HepG2 (cell line): ENCODE results near the gene BCL2L1. TPM values are rescaled to one million over a fixed set of nuclear protein-coding genes. Genes with fewer than 3 reads are reported as not detected.
A peak's percentile ranks its signal among the peaks of the same experiment; 100 is the strongest.

Experiments used
- CBX5 ChIP-seq: sonication (generic); formaldehyde crosslinking; IDR thresholded peaks from 2 replicates; pipeline ENCODE4 v1.4.0; 2020; ENCODE audit warnings: missing genetic modification reagents, borderline replicate concordance
- GATA4 ChIP-seq: sonication (generic); IDR thresholded peaks from 2 replicates; pipeline ENCODE4 v1.6.1; 2016; ENCODE audit warnings: antibody characterized with exemption, low read depth, borderline replicate concordance
- GLI4 ChIP-seq: sonication (generic); formaldehyde crosslinking; IDR thresholded peaks from 2 replicates; pipeline ENCODE4 v1.5.1; 2020; ENCODE audit warnings: missing genetic modification reagents, mild to moderate bottlenecking, moderate library complexity, borderline replicate concordance
- KLF16 ChIP-seq, 2 experiments: sonication (generic) in 1 of 2; formaldehyde crosslinking in 1 of 2; IDR thresholded peaks; 2 replicates each; pipeline versions ENCODE4 v1.6.1 to v1.8.0; 2016 to 2023; ENCODE audit warnings: missing genetic modification reagents in 2 of 2, missing compliant biosample characterization in 1 of 2
- MTF1 ChIP-seq: sonication (generic); formaldehyde crosslinking; IDR thresholded peaks from 2 replicates; pipeline ENCODE4 v1.5.0; 2020; ENCODE audit warnings: missing genetic modification reagents
- MTF2 ChIP-seq: sonication (generic); formaldehyde crosslinking; IDR thresholded peaks from 2 replicates; pipeline ENCODE4 v1.5.0; 2020; ENCODE audit warnings: missing genetic modification reagents, borderline replicate concordance
- SMAD9 ChIP-seq: sonication (generic); formaldehyde crosslinking; IDR thresholded peaks from 2 replicates; pipeline ENCODE4 v1.5.1; 2020; ENCODE audit warnings: mild to moderate bottlenecking, missing genetic modification reagents
- THAP7 ChIP-seq: sonication (generic); formaldehyde crosslinking; IDR thresholded peaks from 2 replicates; pipeline ENCODE4 v1.8.1; 2023; ENCODE audit warnings: mild to moderate bottlenecking, missing genetic modification reagents
- TOE1 ChIP-seq: sonication (generic); formaldehyde crosslinking; IDR thresholded peaks from 2 replicates; pipeline ENCODE4 v1.4.0; 2020; ENCODE audit warnings: mild to moderate bottlenecking, missing genetic modification reagents
- ZMYM2 ChIP-seq: sonication (generic); formaldehyde crosslinking; IDR thresholded peaks from 2 replicates; pipeline ENCODE4 v1.8.0; 2022; ENCODE audit warnings: mild to moderate bottlenecking, missing genetic modification reagents
- ZNF160 ChIP-seq: sonication (generic); formaldehyde crosslinking; IDR thresholded peaks from 2 replicates; pipeline ENCODE4 v1.8.0; 2022; ENCODE audit warnings: mild to moderate bottlenecking, inconsistent platforms, missing genetic modification reagents
- ZNF225 ChIP-seq: sonication (generic); formaldehyde crosslinking; IDR thresholded peaks from 2 replicates; pipeline ENCODE4 v1.4.0; 2020; ENCODE audit warnings: mild to moderate bottlenecking, missing genetic modification reagents
- ZNF274 ChIP-seq: sonication (generic); formaldehyde crosslinking; IDR thresholded peaks from 2 replicates; pipeline ENCODE4 v1.5.1; 2020; ENCODE audit warnings: mild to moderate bottlenecking, missing genetic modification reagents
- ZNF30 ChIP-seq: sonication (generic); formaldehyde crosslinking; IDR thresholded peaks from 2 replicates; pipeline ENCODE4 v1.5.0; 2020; ENCODE audit warnings: mild to moderate bottlenecking, missing genetic modification reagents
- ZNF343 ChIP-seq: sonication (generic); formaldehyde crosslinking; IDR thresholded peaks from 2 replicates; pipeline ENCODE4 v1.4.0; 2020; ENCODE audit warnings: mild to moderate bottlenecking, missing genetic modification reagents
- ZNF556 ChIP-seq: sonication (generic); formaldehyde crosslinking; IDR thresholded peaks from 2 replicates; pipeline ENCODE4 v1.4.0; 2020; ENCODE audit warnings: mild to moderate bottlenecking, missing genetic modification reagents, borderline replicate concordance
- ZNF749 ChIP-seq: sonication (generic); formaldehyde crosslinking; IDR thresholded peaks from 2 replicates; pipeline ENCODE4 v1.8.0; 2022; ENCODE audit warnings: mild to moderate bottlenecking, missing genetic modification reagents, moderate library complexity, borderline replicate concordance
- polyA plus RNA-seq, 8 experiments: library from polyadenylated mRNA; depleted of rRNA in 3 of 8; stranded (reverse) in 7 of 8; unstranded in 1 of 8; fragments of >200 nt; fragmentation: Illumina TruSeq in 4 of 8; extraction: Trizol in 4 of 8; gene quantifications; 2 replicates each; pipeline versions ENCODE4 v1.2.1 to v1.2.3, GENCODE V29; 2011 to 2016; ENCODE audit warnings: low read depth in 4 of 8, missing spikeins in 1 of 8, mixed read lengths in 1 of 8; ENCODE audit not compliant: insufficient read depth in 1 of 8
- total RNA-seq, 5 experiments: library from RNA; depleted of rRNA; stranded (reverse); fragments of >200 nt; fragmentation: Illumina TruSeq; extraction: Trizol; gene quantifications; 2 replicates each; pipeline ENCODE4 v1.2.3, GENCODE V29; 2016; ENCODE audit warnings: low read depth in 1 of 5
- TF ChIP-seq, protein P1 (sequence below): sonication (generic); formaldehyde crosslinking; IDR thresholded peaks from 2 replicates; pipeline ENCODE4 v1.4.0; 2020; ENCODE audit warnings: missing genetic modification reagents
- TF ChIP-seq, protein P2 (sequence below): sonication (generic); formaldehyde crosslinking; conservative IDR thresholded peaks from 2 replicates; pipeline ENCODE4 v1.4.0; 2020; ENCODE audit warnings: missing genetic modification reagents
- TF ChIP-seq, protein P3 (sequence below): sonication (generic); formaldehyde crosslinking; IDR thresholded peaks from 2 replicates; pipeline ENCODE4 v1.4.0; 2020; ENCODE audit warnings: mild to moderate bottlenecking, missing genetic modification reagents, borderline replicate concordance

Gene BCL2L1
- total and polyA plus RNA-seq, 2 of the 13 experiments (the other 11 are each of a cell fraction or from before 2014, with no cell fraction given), result 164 to 258 TPM

DNA sequence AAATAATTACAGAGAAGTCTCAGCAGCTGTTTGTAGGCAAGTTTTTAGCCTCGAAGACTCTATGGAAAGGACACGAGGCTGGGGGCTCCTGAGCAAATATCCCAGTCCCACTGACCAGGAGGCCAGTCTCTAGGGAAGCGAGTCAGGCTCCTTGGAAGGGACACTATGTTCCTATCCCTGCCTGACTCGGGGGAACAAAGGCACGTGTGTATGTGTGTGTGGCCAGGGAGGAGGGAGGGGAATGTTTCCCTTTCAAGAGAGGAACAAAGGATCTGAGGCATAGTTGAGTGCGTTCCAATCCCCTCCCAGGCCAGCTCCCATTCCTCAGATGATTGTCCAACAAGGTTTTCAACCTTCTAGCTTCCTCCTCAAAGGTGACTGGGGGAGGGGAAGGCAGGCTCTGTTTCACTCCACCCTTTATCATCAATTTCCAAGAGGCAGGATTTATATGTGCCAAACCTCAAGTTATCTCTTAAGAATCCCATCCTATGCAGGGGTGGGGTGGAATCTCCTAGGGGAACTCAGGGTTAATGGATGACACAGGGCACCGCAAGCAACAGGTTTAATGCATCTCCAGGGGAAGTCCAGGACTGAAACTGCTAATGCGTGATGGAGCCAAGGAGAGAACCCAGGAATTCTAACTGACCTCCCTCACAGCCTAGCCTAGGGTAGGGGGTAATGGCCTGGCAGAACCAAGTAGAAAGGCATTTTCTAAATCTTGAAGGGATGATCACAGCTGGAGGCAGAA lies 9.9 kb downstream of the BCL2L1 start (continued):
- TF ChIP-seq ZNF160 (CRISPR knock-in tag) (no peak), SMAD9 (peak; percentile 26; the same call in 1 of the 2 replicates), GATA4 (peak; percentile 72; the same call in 1 of the 2 replicates), THAP7 (CRISPR knock-in tag) (no peak), MTF1 (CRISPR knock-in tag) (no peak), TOE1 (CRISPR knock-in tag) (no peak), GLI4 (no peak; the same call in 1 of the 2 replicates), ZNF225 (CRISPR knock-in tag) (no peak; the same call in 1 of the 2 replicates), ZNF343 (CRISPR knock-in tag) (0 out of 2 replicates have a peak, but pooled peaks have one; percentile 60), ZNF749 (CRISPR knock-in tag) (peak; percentile 64), CBX5 (CRISPR knock-in tag) (peak; percentile 85; the same call in 1 of the 2 replicates), ZNF30 (CRISPR knock-in tag) (no peak), MTF2 (CRISPR knock-in tag) (no peak), ZNF556 (CRISPR knock-in tag) (0 out of 2 replicates have a peak, but pooled peaks have one; percentile 27), ZNF274 (no peak), ZMYM2 (no peak), KLF16 (CRISPR knock-in tag; IDR thresholded peaks at IDR 0.05) (no peak)
- TF ChIP-seq, protein P1, sequence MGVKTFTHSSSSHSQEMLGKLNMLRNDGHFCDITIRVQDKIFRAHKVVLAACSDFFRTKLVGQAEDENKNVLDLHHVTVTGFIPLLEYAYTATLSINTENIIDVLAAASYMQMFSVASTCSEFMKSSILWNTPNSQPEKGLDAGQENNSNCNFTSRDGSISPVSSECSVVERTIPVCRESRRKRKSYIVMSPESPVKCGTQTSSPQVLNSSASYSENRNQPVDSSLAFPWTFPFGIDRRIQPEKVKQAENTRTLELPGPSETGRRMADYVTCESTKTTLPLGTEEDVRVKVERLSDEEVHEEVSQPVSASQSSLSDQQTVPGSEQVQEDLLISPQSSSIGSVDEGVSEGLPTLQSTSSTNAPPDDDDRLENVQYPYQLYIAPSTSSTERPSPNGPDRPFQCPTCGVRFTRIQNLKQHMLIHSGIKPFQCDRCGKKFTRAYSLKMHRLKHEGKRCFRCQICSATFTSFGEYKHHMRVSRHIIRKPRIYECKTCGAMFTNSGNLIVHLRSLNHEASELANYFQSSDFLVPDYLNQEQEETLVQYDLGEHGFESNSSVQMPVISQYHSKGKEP (CRISPR knock-in tag), result no peak
- TF ChIP-seq, protein P2, sequence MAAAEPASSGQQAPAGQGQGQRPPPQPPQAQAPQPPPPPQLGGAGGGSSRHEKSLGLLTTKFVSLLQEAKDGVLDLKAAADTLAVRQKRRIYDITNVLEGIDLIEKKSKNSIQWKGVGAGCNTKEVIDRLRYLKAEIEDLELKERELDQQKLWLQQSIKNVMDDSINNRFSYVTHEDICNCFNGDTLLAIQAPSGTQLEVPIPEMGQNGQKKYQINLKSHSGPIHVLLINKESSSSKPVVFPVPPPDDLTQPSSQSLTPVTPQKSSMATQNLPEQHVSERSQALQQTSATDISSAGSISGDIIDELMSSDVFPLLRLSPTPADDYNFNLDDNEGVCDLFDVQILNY (CRISPR knock-in tag), result no peak
- TF ChIP-seq, protein P3, sequence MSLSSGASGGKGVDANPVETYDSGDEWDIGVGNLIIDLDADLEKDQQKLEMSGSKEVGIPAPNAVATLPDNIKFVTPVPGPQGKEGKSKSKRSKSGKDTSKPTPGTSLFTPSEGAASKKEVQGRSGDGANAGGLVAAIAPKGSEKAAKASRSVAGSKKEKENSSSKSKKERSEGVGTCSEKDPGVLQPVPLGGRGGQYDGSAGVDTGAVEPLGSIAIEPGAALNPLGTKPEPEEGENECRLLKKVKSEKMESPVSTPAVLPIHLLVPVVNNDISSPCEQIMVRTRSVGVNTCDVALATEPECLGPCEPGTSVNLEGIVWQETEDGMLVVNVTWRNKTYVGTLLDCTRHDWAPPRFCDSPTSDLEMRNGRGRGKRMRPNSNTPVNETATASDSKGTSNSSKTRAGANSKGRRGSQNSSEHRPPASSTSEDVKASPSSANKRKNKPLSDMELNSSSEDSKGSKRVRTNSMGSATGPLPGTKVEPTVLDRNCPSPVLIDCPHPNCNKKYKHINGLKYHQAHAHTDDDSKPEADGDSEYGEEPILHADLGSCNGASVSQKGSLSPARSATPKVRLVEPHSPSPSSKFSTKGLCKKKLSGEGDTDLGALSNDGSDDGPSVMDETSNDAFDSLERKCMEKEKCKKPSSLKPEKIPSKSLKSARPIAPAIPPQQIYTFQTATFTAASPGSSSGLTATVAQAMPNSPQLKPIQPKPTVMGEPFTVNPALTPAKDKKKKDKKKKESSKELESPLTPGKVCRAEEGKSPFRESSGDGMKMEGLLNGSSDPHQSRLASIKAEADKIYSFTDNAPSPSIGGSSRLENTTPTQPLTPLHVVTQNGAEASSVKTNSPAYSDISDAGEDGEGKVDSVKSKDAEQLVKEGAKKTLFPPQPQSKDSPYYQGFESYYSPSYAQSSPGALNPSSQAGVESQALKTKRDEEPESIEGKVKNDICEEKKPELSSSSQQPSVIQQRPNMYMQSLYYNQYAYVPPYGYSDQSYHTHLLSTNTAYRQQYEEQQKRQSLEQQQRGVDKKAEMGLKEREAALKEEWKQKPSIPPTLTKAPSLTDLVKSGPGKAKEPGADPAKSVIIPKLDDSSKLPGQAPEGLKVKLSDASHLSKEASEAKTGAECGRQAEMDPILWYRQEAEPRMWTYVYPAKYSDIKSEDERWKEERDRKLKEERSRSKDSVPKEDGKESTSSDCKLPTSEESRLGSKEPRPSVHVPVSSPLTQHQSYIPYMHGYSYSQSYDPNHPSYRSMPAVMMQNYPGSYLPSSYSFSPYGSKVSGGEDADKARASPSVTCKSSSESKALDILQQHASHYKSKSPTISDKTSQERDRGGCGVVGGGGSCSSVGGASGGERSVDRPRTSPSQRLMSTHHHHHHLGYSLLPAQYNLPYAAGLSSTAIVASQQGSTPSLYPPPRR (CRISPR knock-in tag), result peak; percentile 83; the same call in 1 of the 2 replicates
